Breast epithelium (tissue), 3 donors: ENCODE measurements around the gene TPD52L2.

Source experiments
- POLR2AphosphoS5 ChIP-seq, 3 donors: sonication (generic); formaldehyde crosslinking; IDR thresholded peaks; one replicate each; pipeline ENCODE4 v1.6.1; 2017; ENCODE audit warnings: antibody characterized with exemption in 3 of 3
- TF ChIP-seq, protein P1 (sequence below), 3 donors: fragments of 450-650 bp; IDR thresholded peaks; one replicate each; pipeline ENCODE4 v1.5.1; 2016 to 2017; ENCODE audit warnings: antibody characterized with exemption in 3 of 3, mild to moderate bottlenecking in 3 of 3, moderate library complexity in 3 of 3

DNA sequence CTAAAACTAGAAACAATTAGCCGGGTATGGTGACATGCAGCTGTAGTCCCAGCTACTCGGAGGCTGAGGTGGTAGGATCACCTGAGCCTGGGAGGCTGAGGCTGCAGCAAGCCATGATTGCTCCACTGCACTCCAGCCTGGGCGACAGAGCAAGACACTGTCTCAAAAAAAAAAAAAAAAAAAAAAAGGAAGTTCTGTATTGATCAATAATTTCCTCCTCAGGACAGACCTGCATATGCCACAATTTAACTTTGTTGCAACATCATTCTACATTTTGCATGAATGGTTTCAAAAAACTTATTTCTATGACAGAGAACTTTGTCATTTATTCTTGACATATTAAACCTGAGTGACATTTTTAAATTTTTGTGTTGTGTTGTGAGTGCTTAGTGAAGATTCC, 35.3 kb downstream of the TPD52L2 start:
- TF ChIP-seq, protein P1, sequence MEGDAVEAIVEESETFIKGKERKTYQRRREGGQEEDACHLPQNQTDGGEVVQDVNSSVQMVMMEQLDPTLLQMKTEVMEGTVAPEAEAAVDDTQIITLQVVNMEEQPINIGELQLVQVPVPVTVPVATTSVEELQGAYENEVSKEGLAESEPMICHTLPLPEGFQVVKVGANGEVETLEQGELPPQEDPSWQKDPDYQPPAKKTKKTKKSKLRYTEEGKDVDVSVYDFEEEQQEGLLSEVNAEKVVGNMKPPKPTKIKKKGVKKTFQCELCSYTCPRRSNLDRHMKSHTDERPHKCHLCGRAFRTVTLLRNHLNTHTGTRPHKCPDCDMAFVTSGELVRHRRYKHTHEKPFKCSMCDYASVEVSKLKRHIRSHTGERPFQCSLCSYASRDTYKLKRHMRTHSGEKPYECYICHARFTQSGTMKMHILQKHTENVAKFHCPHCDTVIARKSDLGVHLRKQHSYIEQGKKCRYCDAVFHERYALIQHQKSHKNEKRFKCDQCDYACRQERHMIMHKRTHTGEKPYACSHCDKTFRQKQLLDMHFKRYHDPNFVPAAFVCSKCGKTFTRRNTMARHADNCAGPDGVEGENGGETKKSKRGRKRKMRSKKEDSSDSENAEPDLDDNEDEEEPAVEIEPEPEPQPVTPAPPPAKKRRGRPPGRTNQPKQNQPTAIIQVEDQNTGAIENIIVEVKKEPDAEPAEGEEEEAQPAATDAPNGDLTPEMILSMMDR (IDR thresholded peaks at IDR 0.05): no peak
- no peak for TF ChIP-seq POLR2AphosphoS5 (IDR thresholded peaks at IDR 0.05)
